ENCODE measurements around the gene CRMP1.

Gene CRMP1

GRCh38 chr4:5893004-5893580, at the start of gene CRMP1:
CRMP1 (minus strand) TSS chr4:5893086; CDS start chr4:5892969, 117 bp downstream.
- DNase-seq = no peak

GRCh38 chr4:5941601-5942000, 48.7 kb upstream of the CRMP1 start:
- no peak for DNase-seq

- no peak for DNase-seq
These were observed 47.8 kb upstream of the CRMP1 start for GRCh38 chr4:5940470-5941203.

- DNase-seq = no peak
These were observed 41.3 kb upstream of the CRMP1 start for GRCh38 chr4:5933996-5934831.

- DNase-seq = no peak
These were observed 40.2 kb upstream of the CRMP1 start for GRCh38 chr4:5933116-5933515.

GRCh38 chr4:5932035-5932568, 39.2 kb upstream of the CRMP1 start:
- DNase-seq = no peak

GRCh38 chr4:5931526-5931925, 38.6 kb upstream of the CRMP1 start:
- no peak for DNase-seq

- DNase-seq = no peak
These were observed 38.0 kb upstream of the CRMP1 start for GRCh38 chr4:5930876-5931275.

GRCh38 chr4:5930456-5930855, 37.6 kb upstream of the CRMP1 start:
- DNase-seq = no peak

- DNase-seq = no peak
These were observed 36.0 kb upstream of the CRMP1 start for GRCh38 chr4:5928844-5929420.

GRCh38 chr4:5928274-5928673, 35.4 kb upstream of the CRMP1 start:
- no peak for DNase-seq

GRCh38 chr4:5927747-5928146, 34.9 kb upstream of the CRMP1 start:
- DNase-seq = no peak

GRCh38 chr4:5927116-5927515, 34.2 kb upstream of the CRMP1 start:
- no peak for DNase-seq

GRCh38 chr4:5926598-5926997, 33.7 kb upstream of the CRMP1 start:
- no peak for DNase-seq

GRCh38 chr4:5925419-5926200, 32.7 kb upstream of the CRMP1 start:
- no peak for DNase-seq

GRCh38 chr4:5924461-5925125, 31.7 kb upstream of the CRMP1 start:
- no peak for DNase-seq

GRCh38 chr4:5923376-5923775, 30.5 kb upstream of the CRMP1 start:
- DNase-seq = no peak

GRCh38 chr4:5922556-5922955, 29.7 kb upstream of the CRMP1 start:
- no peak for DNase-seq

- no peak for DNase-seq
These were observed 29.1 kb upstream of the CRMP1 start for GRCh38 chr4:5921981-5922380.

GRCh38 chr4:5921101-5921980, 28.5 kb upstream of the CRMP1 start:
- no peak for DNase-seq

GRCh38 chr4:5919571-5919970, 26.7 kb upstream of the CRMP1 start:
- no peak for DNase-seq

All from activated CD4-positive, alpha-beta T cell treated with anti-CD3 and anti-CD28 coated beads for 4 hours (primary cell).